GM12878 (cell line): ENCODE measurements around the gene PGA3. TPM values are rescaled to one million over a fixed set of nuclear protein-coding genes. Genes with fewer than 3 reads are reported as not detected.

ENCODE experiments used
- ATF2 ChIP-seq: IDR thresholded peaks from 2 replicates; pipeline ENCODE4 v1.6.1; 2012; ENCODE audit warnings: low read length, inconsistent platforms
- CUX1 ChIP-seq: IDR thresholded peaks from 2 replicates; pipeline ENCODE4 v1.6.1; 2012; ENCODE audit warnings: improper control_type of control experiment, low read depth, low read length; ENCODE audit not compliant: insufficient replicate concordance
- ELK1 ChIP-seq: IDR thresholded peaks from 2 replicates; pipeline ENCODE4 v1.6.1; 2012; ENCODE audit warnings: low read depth, low read length, improper control_type of control experiment
- HCFC1 ChIP-seq: fragments of 150-350 bp; IDR thresholded peaks from 2 replicates; pipeline ENCODE4 v1.6.1; 2014; ENCODE audit warnings: low read length
- JUNB ChIP-seq: IDR thresholded peaks from 2 replicates; pipeline ENCODE4 v1.6.1; 2016; ENCODE audit warnings: antibody characterized with exemption, mild to moderate bottlenecking
- SKIL ChIP-seq: fragments of 450-650 bp; IDR thresholded peaks from 2 replicates; pipeline ENCODE4 v1.6.1; 2017; ENCODE audit warnings: mild to moderate bottlenecking, low read depth, inconsistent platforms; ENCODE audit not compliant: poor library complexity, severe bottlenecking
- polyA plus RNA-seq, 11 experiments: library from polyadenylated mRNA; depleted of rRNA in 4 of 11; unstranded in 6 of 11; stranded (reverse) in 5 of 11; fragments of >200 nt; fragmentation: Nextera tagmentation in 4 of 11; fragmentation: Illumina TruSeq in 1 of 11; extraction: Ambion mirVana in 4 of 11; extraction: Trizol in 1 of 11; gene quantifications; 1 replicate in 1 of 11; 2 replicates in 10 of 11; pipeline versions ENCODE4 v1.2.1 to v1.2.3, GENCODE V29; 2011 to 2016; ENCODE audit warnings: inconsistent platforms in 2 of 11, missing spikeins in 2 of 11, low read depth in 1 of 11
- total RNA-seq, 4 experiments: library from RNA; depleted of rRNA in 3 of 4; stranded (reverse); fragments of >200 nt in 3 of 4; fragmentation: Illumina TruSeq in 1 of 4; extraction: Trizol in 1 of 4; gene quantifications; 2 replicates each; pipeline versions ENCODE4 v1.2.1 to v1.2.3, GENCODE V29; 2013 to 2021

The PGA3 gene
- total and polyA plus RNA-seq, 10 of the 15 experiments (the other 5 are each of a cell fraction or from before 2014, with no cell fraction given): not detected

- TF ChIP-seq ELK1 (no peak), CUX1 (no peak), SKIL (no peak), JUNB (no peak), HCFC1 (no peak), ATF2 (no peak)
These were observed 35.1 kb upstream of the PGA3 start (continued) for GRCh38 chr11:61168042-61168688.
